ENCODE data around the gene CACNA2D3. TPM values are rescaled to one million over a fixed set of nuclear protein-coding genes. Genes with fewer than 3 reads are reported as not detected.

Gene CACNA2D3
- total RNA-seq, 1 experiment from 2014 or later = not detected

DNA sequence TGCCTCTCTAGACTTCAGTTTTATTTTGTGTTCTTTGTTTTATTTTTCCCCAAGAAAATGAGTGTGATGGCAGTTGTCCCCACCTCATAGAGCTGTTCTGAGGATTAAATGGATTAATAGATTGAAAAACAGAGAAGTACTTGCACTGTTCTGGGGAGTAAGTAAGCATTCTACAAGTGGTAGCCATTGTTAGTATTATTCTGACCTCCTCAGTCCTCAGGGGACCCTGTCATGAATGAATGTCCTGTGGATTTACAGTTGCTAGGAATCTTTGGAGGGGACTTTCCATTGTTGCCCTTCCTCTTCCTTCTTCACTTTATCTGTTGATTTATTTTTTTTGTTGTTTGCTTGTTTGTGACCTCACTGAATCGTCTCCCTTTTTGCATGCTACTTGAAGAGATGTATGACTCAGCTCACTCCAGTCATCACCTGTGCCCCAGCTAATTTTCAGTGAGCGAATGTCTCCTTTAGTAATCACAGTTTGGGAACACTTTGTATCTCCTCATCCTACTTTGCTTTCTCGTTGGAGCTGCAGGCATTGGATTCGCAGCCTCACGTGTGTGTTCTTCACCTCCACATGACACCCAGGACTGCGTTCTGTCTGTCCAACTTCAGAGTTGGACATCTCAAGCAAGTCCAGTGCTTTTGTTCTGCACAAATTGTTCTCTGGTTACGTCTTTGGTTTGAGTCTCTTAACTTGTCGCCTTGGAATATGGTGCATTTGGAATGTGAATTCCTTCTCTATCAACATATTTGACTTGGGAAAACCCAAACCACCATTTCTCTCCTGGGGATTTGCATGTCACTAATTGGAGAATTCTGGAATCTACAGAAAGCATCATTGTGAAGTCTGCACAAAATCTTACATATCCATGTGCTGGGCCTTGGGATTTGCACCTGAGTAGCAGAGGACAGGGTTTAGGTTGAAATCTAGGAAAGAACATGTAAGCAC, 751.0 kb downstream of the CACNA2D3 start:
- Mint-ChIP-seq H3K27ac (ENCODE audit: unreplicated experiment) (no peak overlapping the region), H3K9me3 (ENCODE audit: unreplicated experiment) (no peaks in the 10 kb centered on the region), H3K4me1 (ENCODE audit: low read depth, unreplicated experiment) (no peaks in the 10 kb centered on the region), H3K4me3 (ENCODE audit: unreplicated experiment) (no peak overlapping the region), H3K36me3 (ENCODE audit: insufficient read depth, unreplicated experiment) (no peaks in the 10 kb centered on the region), H3K27me3 (ENCODE audit: insufficient read depth, unreplicated experiment) (peaks cover 14% of the 10 kb centered on the region)
- no peak for DNase-seq
- H3K4me3 ChIP-seq (ENCODE audit: low read depth, low read length) = no peak overlapping the region
- ChIA-PET POLR2A (no interaction called here), CTCF (no interaction called here)
- no peaks in the 10 kb centered on the region for H3K36me3 ChIP-seq (ENCODE audit: control insufficient read depth, insufficient read depth, low read length)
- H3K27me3 ChIP-seq (replicated peaks; ENCODE audit: control insufficient read depth, insufficient read depth, low read length) = no peaks in the 10 kb centered on the region; the same call in 1 of the 2 replicates
- intact Hi-C loops (cut with micrococcal nuclease; ENCODE audit: unreplicated experiment) = loop anchor here (10.0 kb wide), 1 partner anchor 81 kb away; no protein-coding TSS in a partner anchor
- no peaks in the 10 kb centered on the region for H3K4me1 ChIP-seq
- BruUV-seq (replicated peaks) = no TSS peak
- TF ChIP-seq, protein P1, sequence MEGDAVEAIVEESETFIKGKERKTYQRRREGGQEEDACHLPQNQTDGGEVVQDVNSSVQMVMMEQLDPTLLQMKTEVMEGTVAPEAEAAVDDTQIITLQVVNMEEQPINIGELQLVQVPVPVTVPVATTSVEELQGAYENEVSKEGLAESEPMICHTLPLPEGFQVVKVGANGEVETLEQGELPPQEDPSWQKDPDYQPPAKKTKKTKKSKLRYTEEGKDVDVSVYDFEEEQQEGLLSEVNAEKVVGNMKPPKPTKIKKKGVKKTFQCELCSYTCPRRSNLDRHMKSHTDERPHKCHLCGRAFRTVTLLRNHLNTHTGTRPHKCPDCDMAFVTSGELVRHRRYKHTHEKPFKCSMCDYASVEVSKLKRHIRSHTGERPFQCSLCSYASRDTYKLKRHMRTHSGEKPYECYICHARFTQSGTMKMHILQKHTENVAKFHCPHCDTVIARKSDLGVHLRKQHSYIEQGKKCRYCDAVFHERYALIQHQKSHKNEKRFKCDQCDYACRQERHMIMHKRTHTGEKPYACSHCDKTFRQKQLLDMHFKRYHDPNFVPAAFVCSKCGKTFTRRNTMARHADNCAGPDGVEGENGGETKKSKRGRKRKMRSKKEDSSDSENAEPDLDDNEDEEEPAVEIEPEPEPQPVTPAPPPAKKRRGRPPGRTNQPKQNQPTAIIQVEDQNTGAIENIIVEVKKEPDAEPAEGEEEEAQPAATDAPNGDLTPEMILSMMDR (IDR thresholded peaks at IDR 0.05; ENCODE audit: insufficient read depth in 1 of 2, low read depth in 1 of 2, low read length in 1 of 2, severe bottlenecking in 1 of 2, unreplicated experiment in 1 of 2) = no peak
- no peaks in the 10 kb centered on the region for H3K9me3 ChIP-seq

DNA sequence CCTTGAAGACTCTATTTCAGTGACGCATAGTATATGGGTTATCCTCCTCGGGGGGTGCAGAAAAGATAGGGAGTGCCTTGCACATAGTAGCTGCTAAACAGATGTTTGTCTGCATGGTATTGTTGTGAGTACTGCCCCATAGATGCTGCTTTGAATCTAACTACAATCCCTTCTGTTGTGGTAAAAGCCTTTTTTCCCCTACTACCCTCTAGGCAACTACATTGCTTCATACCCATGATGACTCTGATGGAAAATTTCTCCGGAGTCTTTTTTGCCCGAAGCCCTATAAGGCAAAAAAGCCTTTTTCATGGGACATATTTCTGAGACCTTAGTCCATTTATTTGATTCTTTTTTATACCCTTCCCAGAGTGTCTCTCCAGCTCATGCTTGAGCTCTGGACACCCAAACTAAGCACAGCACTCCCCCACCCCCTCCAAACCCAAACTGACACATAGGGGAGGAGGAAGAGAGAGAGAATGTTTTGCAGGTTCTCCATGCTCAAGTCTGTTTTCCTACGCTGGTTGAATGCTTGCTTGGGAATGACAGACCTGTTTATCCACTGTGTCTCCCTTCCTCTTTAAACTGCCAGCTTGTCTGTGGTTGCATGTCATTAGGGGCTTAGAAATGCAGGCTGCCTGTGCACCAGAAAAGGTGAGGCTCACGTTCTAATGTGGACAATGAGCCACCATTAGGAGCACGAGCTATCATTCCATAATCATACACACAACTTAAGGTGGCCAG, 752.6 kb downstream of the CACNA2D3 start:
- Histone ChIP-seq H3K4me3 (ENCODE audit: low read depth, low read length) (no peak overlapping the region), H3K9me3 (no peaks in the 10 kb centered on the region), H3K27me3 (replicated peaks; ENCODE audit: control insufficient read depth, insufficient read depth, low read length) (no peaks in the 10 kb centered on the region; the same call in 1 of the 2 replicates), H3K36me3 (ENCODE audit: control insufficient read depth, insufficient read depth, low read length) (no peaks in the 10 kb centered on the region), H3K4me1 (no peaks in the 10 kb centered on the region)
- H3K27ac Mint-ChIP-seq (ENCODE audit: unreplicated experiment) = no peak overlapping the region
- H3K4me1 Mint-ChIP-seq (ENCODE audit: low read depth, unreplicated experiment) = no peaks in the 10 kb centered on the region
- ChIA-PET CTCF (no interaction called here), POLR2A (no interaction called here)
- no peak overlapping the region for H3K4me3 Mint-ChIP-seq (ENCODE audit: unreplicated experiment)
- TF ChIP-seq, protein P1 (IDR thresholded peaks at IDR 0.05; ENCODE audit: insufficient read depth in 1 of 2, low read depth in 1 of 2, low read length in 1 of 2, severe bottlenecking in 1 of 2, unreplicated experiment in 1 of 2) = no peak
- H3K27me3 Mint-ChIP-seq (ENCODE audit: insufficient read depth, unreplicated experiment) = peaks cover 23% of the 10 kb centered on the region
- H3K9me3 Mint-ChIP-seq (ENCODE audit: unreplicated experiment) = no peaks in the 10 kb centered on the region
- no TSS peak for BruUV-seq (replicated peaks)
- DNase-seq = no peak
- no peaks in the 10 kb centered on the region for H3K36me3 Mint-ChIP-seq (ENCODE audit: insufficient read depth, unreplicated experiment)
- intact Hi-C loops (cut with micrococcal nuclease; ENCODE audit: unreplicated experiment) = loop anchor here (10.0 kb wide), 1 partner anchor 80 kb away; no protein-coding TSS in a partner anchor

DNA sequence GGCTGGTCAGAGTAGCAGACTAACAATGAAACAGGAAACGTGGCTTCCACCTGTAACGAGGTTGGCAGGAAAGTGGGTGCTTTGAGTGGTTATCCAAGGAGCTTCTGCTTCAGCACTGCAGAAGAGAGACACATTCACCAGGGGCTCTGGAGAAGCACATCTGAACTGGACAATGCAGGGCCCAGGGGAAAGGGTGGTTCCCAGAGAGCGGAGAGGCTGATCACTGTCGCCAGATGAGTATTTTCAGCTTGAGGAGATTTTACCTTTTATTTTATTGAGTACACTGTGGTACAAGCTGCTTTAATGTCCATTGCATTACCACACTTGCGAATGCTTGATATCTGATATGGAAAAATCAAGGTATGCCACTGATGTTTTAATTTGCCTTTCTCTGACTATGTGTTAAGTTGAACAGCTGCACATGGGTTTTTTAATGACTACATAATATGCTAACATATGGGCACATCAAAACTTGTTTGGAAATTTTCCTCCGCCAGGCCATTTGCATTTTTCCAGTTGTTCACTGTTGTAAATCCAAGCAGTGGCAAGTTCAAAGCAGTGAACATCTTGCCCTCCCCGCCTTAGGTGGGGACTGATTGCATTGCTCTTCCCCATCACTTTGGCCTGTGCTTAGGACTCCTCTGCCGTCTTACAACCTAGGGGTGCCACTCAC, 753.4 kb downstream of the CACNA2D3 start:
- intact Hi-C loops (cut with micrococcal nuclease; ENCODE audit: unreplicated experiment) = loop anchor here (10.0 kb wide), 1 partner anchor 79 kb away; no protein-coding TSS in a partner anchor
- Mint-ChIP-seq H3K9me3 (ENCODE audit: unreplicated experiment) (no peaks in the 10 kb centered on the region), H3K27me3 (ENCODE audit: insufficient read depth, unreplicated experiment) (peaks cover 24% of the 10 kb centered on the region), H3K27ac (ENCODE audit: unreplicated experiment) (no peak overlapping the region), H3K4me1 (ENCODE audit: low read depth, unreplicated experiment) (no peaks in the 10 kb centered on the region), H3K36me3 (ENCODE audit: insufficient read depth, unreplicated experiment) (no peaks in the 10 kb centered on the region), H3K4me3 (ENCODE audit: unreplicated experiment) (no peak overlapping the region)
- Histone ChIP-seq H3K27me3 (replicated peaks; ENCODE audit: control insufficient read depth, insufficient read depth, low read length) (no peaks in the 10 kb centered on the region; the same call in 1 of the 2 replicates), H3K9me3 (no peaks in the 10 kb centered on the region), H3K4me1 (no peaks in the 10 kb centered on the region), H3K4me3 (ENCODE audit: low read depth, low read length) (no peak overlapping the region), H3K36me3 (ENCODE audit: control insufficient read depth, insufficient read depth, low read length) (no peaks in the 10 kb centered on the region)
- POLR2A ChIA-PET = no interaction called here
- no peak for DNase-seq
- CTCF ChIA-PET = no interaction called here
- BruUV-seq (replicated peaks) = no TSS peak
- TF ChIP-seq, protein P1 (IDR thresholded peaks at IDR 0.05; ENCODE audit: insufficient read depth in 1 of 2, low read depth in 1 of 2, low read length in 1 of 2, severe bottlenecking in 1 of 2, unreplicated experiment in 1 of 2) = no peak

Measured in Caco-2 (cell line).